Peyer's patch (tissue), 4 donors: ENCODE measurements around the gene ZNF786.
"Not testable (repeated sequence)": the region's sequence is repeated elsewhere in the genome, so short reads cannot be mapped to it uniquely, and the experiment has no call there.

ENCODE experiments used
- POLR2A ChIP-seq, 2 donors: fragments of 450-650 bp; IDR thresholded peaks; one replicate each; pipeline ENCODE4 v1.5.1; 2017; ENCODE audit warnings: antibody characterized with exemption in 2 of 2, mild to moderate bottlenecking in 2 of 2, moderate library complexity in 2 of 2
- TF ChIP-seq, protein P1 (sequence below), 6 experiments: fragments of 450-650 bp in 4 of 6; fragments of 200-600 bp in 2 of 6; sonication (generic) in 1 of 6; IDR thresholded peaks; one replicate each; pipeline ENCODE4 v1.5.1; 2017 to 2019; ENCODE audit warnings: antibody characterized with exemption in 6 of 6, mild to moderate bottlenecking in 3 of 6, moderate library complexity in 1 of 6

DNA sequence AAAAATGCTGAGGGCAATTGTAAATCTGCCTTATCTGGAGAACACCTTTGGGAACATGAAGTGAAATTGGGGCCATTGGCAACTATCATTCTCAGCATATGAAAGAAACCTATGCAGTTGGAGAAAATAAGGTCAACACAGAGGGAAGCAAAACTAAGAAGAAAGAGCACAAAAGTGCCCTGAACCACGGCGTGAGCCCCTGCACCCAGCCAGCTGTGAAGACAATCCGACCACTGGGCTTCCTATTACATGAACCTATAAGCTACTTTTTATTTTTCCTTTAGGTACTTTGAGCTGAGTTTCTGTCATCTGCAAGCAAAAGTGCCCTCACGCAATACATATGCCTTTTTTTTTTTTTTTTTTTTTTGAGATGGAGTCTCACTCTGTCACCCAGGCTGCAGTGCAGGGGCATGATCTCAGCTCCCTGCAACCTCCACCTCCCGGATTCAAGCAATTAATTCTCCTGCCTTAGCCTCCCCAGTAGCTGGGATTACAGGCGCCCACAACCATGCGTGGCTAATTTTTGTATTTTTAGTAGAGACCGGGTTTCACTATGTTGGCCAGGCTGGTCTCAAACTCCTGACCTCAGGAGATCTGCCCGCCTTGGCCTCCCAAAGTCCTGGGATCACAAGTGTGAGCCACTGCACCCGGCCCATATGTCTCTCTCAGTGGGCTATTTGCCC lies 28.2 kb downstream of the ZNF786 start:
- TF ChIP-seq, protein P1, sequence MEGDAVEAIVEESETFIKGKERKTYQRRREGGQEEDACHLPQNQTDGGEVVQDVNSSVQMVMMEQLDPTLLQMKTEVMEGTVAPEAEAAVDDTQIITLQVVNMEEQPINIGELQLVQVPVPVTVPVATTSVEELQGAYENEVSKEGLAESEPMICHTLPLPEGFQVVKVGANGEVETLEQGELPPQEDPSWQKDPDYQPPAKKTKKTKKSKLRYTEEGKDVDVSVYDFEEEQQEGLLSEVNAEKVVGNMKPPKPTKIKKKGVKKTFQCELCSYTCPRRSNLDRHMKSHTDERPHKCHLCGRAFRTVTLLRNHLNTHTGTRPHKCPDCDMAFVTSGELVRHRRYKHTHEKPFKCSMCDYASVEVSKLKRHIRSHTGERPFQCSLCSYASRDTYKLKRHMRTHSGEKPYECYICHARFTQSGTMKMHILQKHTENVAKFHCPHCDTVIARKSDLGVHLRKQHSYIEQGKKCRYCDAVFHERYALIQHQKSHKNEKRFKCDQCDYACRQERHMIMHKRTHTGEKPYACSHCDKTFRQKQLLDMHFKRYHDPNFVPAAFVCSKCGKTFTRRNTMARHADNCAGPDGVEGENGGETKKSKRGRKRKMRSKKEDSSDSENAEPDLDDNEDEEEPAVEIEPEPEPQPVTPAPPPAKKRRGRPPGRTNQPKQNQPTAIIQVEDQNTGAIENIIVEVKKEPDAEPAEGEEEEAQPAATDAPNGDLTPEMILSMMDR (IDR thresholded peaks at IDR 0.05) = not testable (repeated sequence)
- not testable (repeated sequence) for TF ChIP-seq POLR2A (IDR thresholded peaks at IDR 0.05)
